ENCODE data around the gene MRPL38. TPM values are rescaled to one million over a fixed set of nuclear protein-coding genes. Genes with fewer than 3 reads are reported as not detected.

The MRPL38 gene
- total and polyA plus RNA-seq, 2 of the 8 experiments (the other 6 are each of a cell fraction or from before 2014, with no cell fraction given) = 78.4 to 125 TPM

GRCh38 chr17:75940727-75941441 is 36.2 kb upstream of the MRPL38 start, which contains the start of gene FBF1 (continued):
- TF ChIP-seq ATF2 (IDR thresholded peaks at IDR 0.05; ENCODE audit: low read length) = no peak
- no peak for TF ChIP-seq SP2 (IDR thresholded peaks at IDR 0.05; ENCODE audit: low read length)
- no peak for TF ChIP-seq POU5F1 (IDR thresholded peaks at IDR 0.05; ENCODE audit: low read depth, low read length)
- TF ChIP-seq BCL11A (IDR thresholded peaks at IDR 0.05; ENCODE audit: low read depth in 2 of 2, low read length in 2 of 2) = no peak
- peak; percentile 91 to 94 for TF ChIP-seq POLR2A (IDR thresholded peaks at IDR 0.05; ENCODE audit: control extremely low read depth in 1 of 2, low read depth in 2 of 2, low read length in 2 of 2)
- no peak for TF ChIP-seq TEAD4 (IDR thresholded peaks at IDR 0.05; ENCODE audit: low read depth, low read length)
- TF ChIP-seq SP4 (IDR thresholded peaks at IDR 0.05; ENCODE audit: low read length) = 0 out of 2 replicates have a peak, but pooled peaks have one; percentile 45
